Spleen (tissue), 11 donors: ENCODE results near the gene STXBP5L. TPM values are rescaled to one million over a fixed set of nuclear protein-coding genes. Genes with fewer than 3 reads are reported as not detected.
"Not testable (repeated sequence)": the region's sequence is repeated elsewhere in the genome, so short reads cannot be mapped to it uniquely, and the experiment has no call there.

Experiments used
- DNase-seq: peaks from one replicate; pipeline ENCODE4 v3.0.0-alpha.2; 2020
- H3K27ac ChIP-seq, 8 donors: fragments of 200-600 bp; sonication (generic) in 7 of 8; 1 replicate in 4 of 8; 2 replicates in 4 of 8; pipeline versions ENCODE4 v1.5.0 to v1.8.0; 2016 to 2021; ENCODE audit warnings: inconsistent platforms in 4 of 8, mild to moderate bottlenecking in 4 of 8, moderate library complexity in 1 of 8
- H3K27me3 ChIP-seq, 7 donors: fragments of 200-600 bp; sonication (generic) in 6 of 7; replicated peaks in 1 of 7; 1 replicate in 4 of 7; 2 replicates in 3 of 7; pipeline versions ENCODE4 v1.5.0 to v1.8.0; 2016 to 2021; ENCODE audit warnings: inconsistent platforms in 3 of 7, mild to moderate bottlenecking in 1 of 7
- H3K36me3 ChIP-seq, 6 donors: fragments of 200-600 bp; sonication (generic) in 5 of 6; 1 replicate in 4 of 6; 2 replicates in 2 of 6; pipeline versions ENCODE4 v1.5.0 to v1.8.0; 2016 to 2021; ENCODE audit warnings: inconsistent platforms in 2 of 6
- H3K4me1 ChIP-seq, 6 donors: fragments of 200-600 bp; sonication (generic) in 5 of 6; 1 replicate in 3 of 6; 2 replicates in 3 of 6; pipeline versions ENCODE4 v1.5.0 to v1.8.0; 2016 to 2021; ENCODE audit warnings: inconsistent platforms in 3 of 6
- H3K4me3 ChIP-seq, 8 donors: fragments of 200-600 bp; sonication (generic) in 7 of 8; 1 replicate in 4 of 8; 2 replicates in 4 of 8; pipeline versions ENCODE4 v1.5.0 to v1.8.0; 2016 to 2021; ENCODE audit warnings: inconsistent platforms in 4 of 8, mild to moderate bottlenecking in 4 of 8, moderate library complexity in 2 of 8
- H3K9me3 ChIP-seq, 8 donors: fragments of 200-600 bp; sonication (generic) in 7 of 8; 1 replicate in 4 of 8; 2 replicates in 4 of 8; pipeline versions ENCODE4 v1.5.0 to v1.8.0; 2016 to 2021; ENCODE audit warnings: inconsistent platforms in 4 of 8
- CTCF ChIP-seq, 11 experiments: fragments of 200-600 bp in 7 of 11; fragments of 450-650 bp in 4 of 11; sonication (generic) in 4 of 11; IDR thresholded peaks in 8 of 11; conservative IDR thresholded peaks in 3 of 11; 1 replicate in 7 of 11; 2 replicates in 4 of 11; pipeline versions ENCODE4 v1.4.0 to v1.8.0; 2016 to 2021; ENCODE audit warnings: antibody characterized with exemption in 11 of 11, inconsistent platforms in 4 of 11, mild to moderate bottlenecking in 1 of 11
- POLR2A ChIP-seq, 3 donors: fragments of 450-650 bp; IDR thresholded peaks; one replicate each; pipeline ENCODE4 v1.5.1; 2017; ENCODE audit warnings: antibody characterized with exemption in 3 of 3, mild to moderate bottlenecking in 1 of 3
- POLR2AphosphoS5 ChIP-seq, 3 donors: sonication (generic); formaldehyde crosslinking; IDR thresholded peaks; one replicate each; pipeline ENCODE4 v1.5.1; 2017; ENCODE audit warnings: antibody characterized with exemption in 3 of 3
- WGBS, 5 donors: extraction: QIAGEN DNeasy Blood & Tissue Kit in 3 of 5; methylation state at CpG; one replicate each; pipeline versions ENCODE4 v1.1.5 to v1.1.7; 2013 to 2018; 5-methylcytosine and 5-hydroxymethylcytosine counted together
- intact Hi-C: fragments of 100-400 bp; cut with DNase I; formaldehyde crosslinking; loops from one replicate; pipeline ENCODE4 v1.15.0; 2023; ENCODE audit warnings: low total_unique reads
- polyA plus RNA-seq, 3 donors: library from polyadenylated mRNA; stranded (reverse); fragments of 200-250 nt; gene quantifications; one replicate each; pipeline ENCODE4 v1.2.1, GENCODE V29; 2013
- total RNA-seq, 7 donors: library from RNA; depleted of rRNA in 3 of 7; stranded (reverse); fragments of >200 nt in 3 of 7; fragmentation: NEBNext Ultra II Directional in 4 of 7; extraction: Animal tissue kit (Norgen Biotek cat#: 25700) in 4 of 7; gene quantifications; one replicate each; pipeline versions ENCODE4 v1.1.0 to v1.2.1, GENCODE V29; 2016 to 2021
- donor health status: healthy with polysubstance abuse.
- donor health status: DM: no; HTN: no; CAD: no; lungs with moderate emphysema.
- donor health status: DM: no; HTN: no; CAD: no.
- donor health status: Bipolar disorder and iron deficiency.
- donor health status: healthy.
- donor health status: DM: no; HTN: no; CAD: no.
- donor health status: DM: yes; HTN: yes; CAD: no.

Gene STXBP5L
- total and polyA plus RNA-seq, 10 donors, result 0.32 to 0.34 TPM; not detected in 8

- H3K9me3 ChIP-seq, result no peaks in the 10 kb centered on the region
- no peaks in the 10 kb centered on the region for H3K4me1 ChIP-seq
- intact Hi-C loops, result no loop called here
- no peak overlapping the region for H3K4me3 ChIP-seq
- H3K36me3 ChIP-seq, result no peaks in the 10 kb centered on the region
- 64 to 77% (median 70%) methylated on average over 2 of the region's 2 CpGs for WGBS, 5 donors
- H3K27me3 ChIP-seq, result no peaks in the 10 kb centered on the region
- no peak for DNase-seq
- H3K27ac ChIP-seq, result no peak overlapping the region
- TF ChIP-seq CTCF (IDR thresholded peaks at IDR 0.05 in 8 of 11, conservative IDR thresholded peaks at IDR 0.05 in 3 of 11) (no peak), POLR2AphosphoS5 (IDR thresholded peaks at IDR 0.05) (no peak), POLR2A (IDR thresholded peaks at IDR 0.05) (no peak)
Observed at GRCh38 chr3:121223116-121223515, 315.1 kb downstream of the STXBP5L start.

GRCh38 chr3:121228971-121229370 lies 321.0 kb downstream of the STXBP5L start:
- Histone ChIP-seq H3K27me3 (no peaks in the 10 kb centered on the region), H3K9me3 (no peaks in the 10 kb centered on the region), H3K4me3 (no peak overlapping the region), H3K27ac (no peak overlapping the region), H3K4me1 (no peaks in the 10 kb centered on the region), H3K36me3 (no peaks in the 10 kb centered on the region)
- WGBS, 5 donors, result 19 to 46% (median 24%) methylated on average over 1 of the region's 1 CpG
- TF ChIP-seq POLR2AphosphoS5 (IDR thresholded peaks at IDR 0.05) (no peak), CTCF (IDR thresholded peaks at IDR 0.05 in 8 of 11, conservative IDR thresholded peaks at IDR 0.05 in 3 of 11) (no peak), POLR2A (IDR thresholded peaks at IDR 0.05) (no peak)
- no peak for DNase-seq
- intact Hi-C loops, result no loop called here

GRCh38 chr3:121230194-121230593 lies 322.2 kb downstream of the STXBP5L start:
- H3K36me3 ChIP-seq, DNase-seq, intact Hi-C loops, H3K4me1 ChIP-seq, H3K27me3 ChIP-seq, H3K4me3 ChIP-seq, H3K9me3 ChIP-seq, H3K27ac ChIP-seq: not testable (repeated sequence)
- 88 to 96% (median 94%) methylated on average over 1 of the region's 1 CpG for WGBS, 5 donors

GRCh38 chr3:121231872-121232271 lies 323.9 kb downstream of the STXBP5L start:
- Histone ChIP-seq H3K36me3 (no peaks in the 10 kb centered on the region), H3K27ac (no peak overlapping the region), H3K9me3 (no peaks in the 10 kb centered on the region), H3K4me3 (no peak overlapping the region), H3K4me1 (no peaks in the 10 kb centered on the region), H3K27me3 (peaks cover 0 to 1% (median 0%) of the 10 kb centered on the region in 7 donors)
- TF ChIP-seq POLR2A (IDR thresholded peaks at IDR 0.05) (no peak), CTCF (IDR thresholded peaks at IDR 0.05 in 8 of 11, conservative IDR thresholded peaks at IDR 0.05 in 3 of 11) (no peak), POLR2AphosphoS5 (IDR thresholded peaks at IDR 0.05) (no peak)
- no peak for DNase-seq
- WGBS, 5 donors, result 84 to 88% (median 87%) methylated on average over 3 of the region's 3 CpGs
- intact Hi-C loops, result no loop called here
